ENCODE measurements around the gene TNFRSF11A.

Gene TNFRSF11A

DNA sequence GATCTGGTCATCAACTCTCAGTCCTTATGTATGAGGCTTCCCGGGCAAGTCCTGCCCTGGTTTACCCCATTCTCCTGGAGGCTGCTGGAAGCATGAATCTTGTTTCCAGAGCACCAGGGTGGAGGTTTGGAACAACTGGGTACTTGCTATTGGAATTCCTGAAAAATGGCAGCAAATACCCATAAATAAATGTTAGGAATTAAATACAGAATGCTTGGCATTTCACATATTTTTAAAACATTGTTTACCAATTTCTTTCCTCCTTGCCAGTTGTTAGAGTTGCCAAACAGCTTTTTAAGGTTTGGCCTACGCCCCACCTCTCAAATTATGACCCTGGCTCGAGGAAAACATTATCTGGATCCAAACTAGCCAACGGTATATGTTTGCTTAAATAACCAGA, 107.1 kb downstream of the TNFRSF11A start:
- TF ChIP-seq, protein P1, sequence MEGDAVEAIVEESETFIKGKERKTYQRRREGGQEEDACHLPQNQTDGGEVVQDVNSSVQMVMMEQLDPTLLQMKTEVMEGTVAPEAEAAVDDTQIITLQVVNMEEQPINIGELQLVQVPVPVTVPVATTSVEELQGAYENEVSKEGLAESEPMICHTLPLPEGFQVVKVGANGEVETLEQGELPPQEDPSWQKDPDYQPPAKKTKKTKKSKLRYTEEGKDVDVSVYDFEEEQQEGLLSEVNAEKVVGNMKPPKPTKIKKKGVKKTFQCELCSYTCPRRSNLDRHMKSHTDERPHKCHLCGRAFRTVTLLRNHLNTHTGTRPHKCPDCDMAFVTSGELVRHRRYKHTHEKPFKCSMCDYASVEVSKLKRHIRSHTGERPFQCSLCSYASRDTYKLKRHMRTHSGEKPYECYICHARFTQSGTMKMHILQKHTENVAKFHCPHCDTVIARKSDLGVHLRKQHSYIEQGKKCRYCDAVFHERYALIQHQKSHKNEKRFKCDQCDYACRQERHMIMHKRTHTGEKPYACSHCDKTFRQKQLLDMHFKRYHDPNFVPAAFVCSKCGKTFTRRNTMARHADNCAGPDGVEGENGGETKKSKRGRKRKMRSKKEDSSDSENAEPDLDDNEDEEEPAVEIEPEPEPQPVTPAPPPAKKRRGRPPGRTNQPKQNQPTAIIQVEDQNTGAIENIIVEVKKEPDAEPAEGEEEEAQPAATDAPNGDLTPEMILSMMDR (IDR thresholded peaks at IDR 0.05), result no peak

DNA sequence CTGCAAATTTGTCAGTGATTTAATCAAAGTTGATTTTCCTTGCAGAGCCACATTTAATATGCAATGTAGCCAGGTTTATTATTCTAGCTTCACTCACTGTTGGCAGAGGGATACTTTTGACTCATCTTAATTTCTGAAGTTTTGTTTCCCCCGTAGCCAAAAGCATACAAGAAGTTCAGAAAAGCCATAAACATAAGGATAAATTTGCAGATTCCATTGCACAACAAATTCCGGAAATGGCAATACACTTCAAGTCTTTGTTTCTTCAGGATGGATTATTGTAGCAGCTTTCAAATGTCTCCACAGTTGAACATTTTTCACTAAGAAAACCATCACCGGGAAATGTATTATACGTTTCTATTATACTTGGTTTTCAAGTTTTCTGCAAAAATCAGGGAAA, 109.7 kb downstream of the TNFRSF11A start:
- TF ChIP-seq, protein P1 (IDR thresholded peaks at IDR 0.05), result no peak

- TF ChIP-seq, protein P1 (IDR thresholded peaks at IDR 0.05), result no peak
Observed at GRCh38 chr18:62435435-62436031, 110.4 kb downstream of the TNFRSF11A start.

- TF ChIP-seq, protein P1 (IDR thresholded peaks at IDR 0.05), result no peak
Observed at GRCh38 chr18:62436636-62437234, 111.6 kb downstream of the TNFRSF11A start.

DNA sequence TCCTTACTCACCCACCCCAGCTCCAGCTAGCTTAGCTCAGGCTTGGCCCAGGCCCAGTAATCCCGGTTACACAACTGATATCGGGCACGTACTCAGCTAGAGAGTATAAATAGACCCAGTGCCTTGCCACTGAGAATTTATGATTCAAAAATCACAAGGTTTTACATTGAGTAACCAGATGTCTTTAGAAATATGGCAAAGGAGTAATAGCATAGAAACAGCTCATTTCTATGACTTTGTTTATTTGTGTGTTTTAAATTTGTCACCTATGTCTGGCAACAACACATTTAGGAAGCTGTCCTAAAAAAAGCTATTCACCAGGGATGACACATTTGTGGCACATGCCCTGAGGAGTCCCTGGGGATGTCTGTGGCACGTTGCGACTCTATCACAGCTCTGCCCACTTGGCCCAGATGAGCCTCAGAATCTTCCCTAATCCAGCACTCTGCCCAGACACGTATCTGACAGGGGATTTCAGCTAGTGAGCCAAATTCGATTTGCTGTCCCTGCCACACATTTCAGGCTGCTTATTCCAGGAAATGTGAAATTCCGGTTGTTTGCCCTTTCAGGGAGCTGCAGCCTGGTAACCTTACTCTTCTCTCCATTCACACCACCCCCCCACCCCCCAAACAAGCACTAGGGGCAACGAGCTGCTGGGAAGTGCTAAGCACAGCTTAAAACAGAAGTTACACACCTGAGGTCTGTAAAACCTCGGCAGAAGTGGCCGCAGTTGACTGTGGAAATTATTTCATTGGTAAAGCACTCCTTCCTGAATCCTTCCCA, 112.3 kb downstream of the TNFRSF11A start:
- TF ChIP-seq, protein P1 (IDR thresholded peaks at IDR 0.05), result no peak

GRCh38 chr18:62438018-62438329, 112.9 kb downstream of the TNFRSF11A start:
- TF ChIP-seq, protein P1 (IDR thresholded peaks at IDR 0.05), result no peak

GRCh38 chr18:62438402-62438801, 113.3 kb downstream of the TNFRSF11A start:
- TF ChIP-seq, protein P1 (IDR thresholded peaks at IDR 0.05), result no peak

Data from LNCAP (cell line).